HG03103 (cell line): Measurements from ENCODE around the gene NOX5.

Source experiments
- ATAC-seq: cut with Tn5 transposase; IDR thresholded peaks from one replicate; pipeline ENCODE4 v1.9.1; 2021; ENCODE audit warnings: low read depth; ENCODE audit not compliant: unreplicated experiment

NOX5 gene

DNA sequence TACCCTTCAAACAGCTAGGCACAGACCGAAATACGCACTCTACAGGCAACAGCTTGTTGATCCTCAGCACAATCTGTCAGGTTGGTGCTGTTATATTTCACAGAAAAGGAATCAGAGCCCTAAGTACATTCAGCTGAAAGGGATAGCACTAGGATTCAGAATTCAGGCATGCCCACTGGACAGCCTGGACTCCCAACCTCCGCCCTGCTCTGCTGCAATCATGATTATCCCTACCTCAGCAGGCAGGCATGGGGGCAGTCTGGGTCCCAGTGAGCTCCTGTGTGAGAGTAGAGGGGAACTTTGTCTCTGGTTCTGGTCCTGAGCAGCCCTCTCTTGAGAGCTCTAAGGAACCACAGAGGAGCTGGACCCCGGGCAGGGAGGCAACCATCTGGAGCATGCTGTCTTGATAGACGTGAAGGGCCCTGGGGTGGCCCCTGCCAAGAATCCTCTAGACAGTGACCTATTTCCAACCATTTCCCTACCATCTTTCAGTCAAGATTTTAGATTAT, 23.4 kb upstream of the NOX5 start:
- no peak for ATAC-seq

- ATAC-seq: no peak
Observed at GRCh38 chr15:68991723-68992122, 22.8 kb upstream of the NOX5 start.

GRCh38 chr15:68992696-68993095, 21.8 kb upstream of the NOX5 start:
- ATAC-seq: no peak

- ATAC-seq: no peak
Observed at GRCh38 chr15:68993276-68993675, 21.2 kb upstream of the NOX5 start.

DNA sequence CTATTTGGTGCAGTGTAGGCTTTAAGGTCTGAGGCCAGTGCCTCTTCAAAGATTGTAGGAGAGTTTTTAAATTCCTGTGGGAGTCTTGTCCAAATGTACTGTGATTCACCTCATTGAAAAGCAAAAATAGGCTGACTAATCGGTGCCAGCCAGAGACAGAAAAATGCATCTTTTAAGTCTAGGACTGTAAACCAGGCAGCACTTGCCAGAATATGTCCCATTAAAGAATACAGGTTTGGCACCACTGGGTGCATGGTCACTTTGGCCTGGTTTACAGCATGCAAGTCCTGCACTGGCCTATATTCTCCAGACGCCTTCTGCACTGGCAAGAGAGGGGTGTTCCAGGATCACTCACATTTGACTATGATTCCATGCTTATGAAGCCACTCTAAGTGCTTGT, 20.3 kb upstream of the NOX5 start:
- ATAC-seq: no peak

DNA sequence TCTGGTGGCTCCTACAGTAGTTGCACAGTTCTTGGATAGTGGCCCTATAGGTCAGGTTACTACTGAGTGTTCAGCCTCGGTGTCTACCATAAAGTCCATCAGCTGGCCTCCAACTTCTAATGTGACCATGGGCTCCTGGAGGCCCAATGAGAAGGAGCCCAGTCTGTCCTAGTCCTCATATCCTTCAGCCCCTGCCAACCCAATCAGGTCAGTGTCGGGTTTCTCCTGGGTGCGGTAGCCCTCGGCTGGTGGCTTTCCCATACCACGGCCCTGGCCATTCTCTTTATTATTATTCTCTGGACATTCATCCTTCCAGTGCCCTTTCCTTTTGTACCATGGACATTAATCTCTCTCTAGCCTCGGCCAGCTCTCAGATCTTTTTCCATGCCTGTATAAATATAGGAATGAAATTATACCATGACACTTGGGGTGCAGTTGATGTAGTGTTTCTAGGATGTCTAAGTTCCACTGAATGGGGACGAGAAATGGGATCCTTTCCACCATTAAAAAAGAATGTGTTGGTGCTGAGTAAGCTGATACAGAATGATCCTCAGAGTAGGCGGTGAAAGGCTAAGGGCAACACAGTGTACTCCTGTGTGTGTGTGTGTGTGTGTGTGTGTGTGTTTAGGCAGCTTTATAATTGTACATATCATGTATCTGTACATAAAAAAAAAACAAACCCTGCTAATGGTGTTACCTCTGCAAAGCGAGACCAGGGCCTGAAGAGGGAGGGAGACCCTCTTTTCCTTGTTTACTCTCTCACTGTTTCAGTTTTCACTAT, 19.3 kb upstream of the NOX5 start:
- no peak for ATAC-seq

- ATAC-seq: no peak
Observed at GRCh38 chr15:68997050-68997449, 17.4 kb upstream of the NOX5 start.

DNA sequence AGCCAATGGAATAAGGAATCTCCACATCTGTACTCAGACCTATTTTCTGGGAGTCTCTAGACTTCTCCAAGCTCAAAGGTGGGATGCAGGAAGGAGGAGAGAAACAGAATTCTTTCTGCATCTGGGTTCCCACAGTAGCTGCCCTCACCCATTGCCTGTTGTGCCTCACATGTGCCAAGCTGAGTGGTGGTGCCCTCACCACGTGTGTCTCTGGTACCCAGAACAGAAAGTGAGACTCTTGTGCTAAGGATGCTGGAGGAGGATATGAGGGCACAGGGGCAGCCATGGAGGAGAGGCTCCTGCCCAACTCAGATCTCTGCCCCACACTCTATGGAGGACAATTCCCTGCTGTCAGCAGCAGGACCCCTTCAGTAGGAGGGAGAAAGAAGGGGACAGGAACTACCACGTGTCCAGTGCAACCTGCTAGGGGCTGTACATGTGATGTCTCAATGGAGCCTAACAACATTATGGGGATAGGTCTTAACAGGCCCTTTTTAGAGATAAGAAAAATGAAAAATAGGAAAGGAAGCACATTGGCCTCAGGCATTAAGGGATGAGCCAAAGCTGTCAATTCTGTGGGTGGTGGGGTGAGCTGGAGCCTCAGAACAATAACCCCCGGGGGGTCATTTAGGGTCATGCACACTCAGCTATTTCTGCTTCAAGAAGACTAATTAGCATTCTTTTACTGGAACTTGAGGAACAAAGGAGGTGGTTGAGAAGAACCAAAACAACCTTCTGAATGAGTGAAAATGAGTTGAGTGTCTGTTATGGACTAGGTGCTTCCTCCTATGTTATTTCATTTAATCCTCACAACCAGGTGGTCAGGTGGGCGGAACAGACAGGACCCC, 16.3 kb upstream of the NOX5 start:
- ATAC-seq: no peak

GRCh38 chr15:68999091-68999490, 15.4 kb upstream of the NOX5 start:
- no peak for ATAC-seq

- ATAC-seq: no peak
Observed at GRCh38 chr15:69000091-69000490, 14.4 kb upstream of the NOX5 start.

DNA sequence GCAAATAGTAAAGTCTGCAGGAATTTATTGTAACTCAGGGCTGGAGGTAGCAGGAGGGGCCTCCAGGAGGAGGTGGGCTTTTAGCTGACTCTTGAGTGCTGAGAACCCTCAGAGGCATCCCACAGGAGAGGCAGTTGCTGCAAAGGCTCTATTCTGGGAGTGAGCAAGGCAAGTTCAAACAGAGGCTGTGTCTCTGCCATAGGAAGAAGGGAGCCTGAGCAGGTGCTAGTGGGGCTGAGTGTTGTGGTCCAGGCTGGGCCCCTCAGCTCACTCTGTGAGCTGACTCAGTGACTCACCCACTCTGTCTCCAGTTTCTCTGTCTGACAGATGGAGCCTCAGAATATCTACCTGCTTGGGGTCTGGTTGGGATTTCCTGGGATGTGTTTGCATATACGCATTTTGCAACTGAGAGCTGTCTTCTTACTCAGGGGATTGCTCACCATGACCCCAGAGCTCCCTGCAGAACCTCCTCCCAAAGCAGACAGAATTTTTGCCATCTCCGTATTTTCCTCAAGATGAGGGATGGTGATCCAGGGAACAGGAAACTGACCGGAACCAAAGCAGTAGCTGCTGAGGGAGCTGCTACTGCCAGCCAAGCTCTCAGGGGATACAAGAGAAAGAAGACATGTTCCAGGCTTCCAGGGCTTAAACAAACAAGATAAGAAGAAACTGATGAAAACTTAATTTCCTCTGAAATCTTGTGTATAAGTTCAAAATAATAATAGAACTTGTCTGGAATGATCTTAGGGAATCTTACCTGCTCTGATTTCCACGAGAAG, 13.6 kb upstream of the NOX5 start:
- ATAC-seq: no peak

DNA sequence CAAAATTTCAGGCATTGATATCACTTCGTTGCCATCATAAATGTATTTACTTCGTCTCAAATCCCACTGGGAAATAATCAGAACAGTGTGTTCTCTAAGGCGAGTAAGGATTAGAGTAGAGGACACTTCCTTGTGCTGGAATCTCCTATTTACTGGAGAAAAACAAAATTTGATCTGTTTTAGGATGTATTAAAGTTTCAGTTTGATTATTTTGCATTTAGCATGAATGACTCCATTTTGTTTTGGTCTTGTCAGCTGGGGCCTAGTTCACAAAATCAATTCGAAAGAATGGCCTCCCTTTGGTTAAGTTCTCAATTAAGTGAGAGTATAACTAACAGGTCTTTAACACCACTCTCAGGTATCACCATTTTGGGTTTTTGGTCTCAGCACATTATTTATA, 11.7 kb upstream of the NOX5 start:
- no peak for ATAC-seq

GRCh38 chr15:69004011-69004410, 10.5 kb upstream of the NOX5 start:
- no peak for ATAC-seq

GRCh38 chr15:69008056-69008455, 6.4 kb upstream of the NOX5 start:
- ATAC-seq: no peak

DNA sequence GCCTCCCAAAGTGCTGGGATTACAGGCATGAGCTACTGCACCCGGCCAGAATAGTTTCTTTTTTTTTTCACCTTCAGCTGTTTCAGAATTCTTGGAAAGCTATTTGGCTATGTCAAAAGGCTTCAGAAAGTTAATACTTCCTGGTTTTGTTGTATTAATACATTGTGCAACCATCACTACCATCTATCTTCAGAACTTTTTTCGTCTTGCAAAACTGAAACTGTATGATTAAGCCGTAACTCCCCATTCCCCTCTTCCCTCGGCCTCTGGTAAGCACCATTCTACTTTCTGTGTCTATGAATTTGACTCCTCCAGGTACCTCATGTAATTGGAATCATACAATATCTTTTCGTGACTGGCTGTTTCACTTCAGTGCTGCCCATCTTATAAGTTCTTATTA, 5.2 kb upstream of the NOX5 start:
- ATAC-seq: no peak

GRCh38 chr15:69011641-69012040, 2.9 kb upstream of the NOX5 start:
- no peak for ATAC-seq

DNA sequence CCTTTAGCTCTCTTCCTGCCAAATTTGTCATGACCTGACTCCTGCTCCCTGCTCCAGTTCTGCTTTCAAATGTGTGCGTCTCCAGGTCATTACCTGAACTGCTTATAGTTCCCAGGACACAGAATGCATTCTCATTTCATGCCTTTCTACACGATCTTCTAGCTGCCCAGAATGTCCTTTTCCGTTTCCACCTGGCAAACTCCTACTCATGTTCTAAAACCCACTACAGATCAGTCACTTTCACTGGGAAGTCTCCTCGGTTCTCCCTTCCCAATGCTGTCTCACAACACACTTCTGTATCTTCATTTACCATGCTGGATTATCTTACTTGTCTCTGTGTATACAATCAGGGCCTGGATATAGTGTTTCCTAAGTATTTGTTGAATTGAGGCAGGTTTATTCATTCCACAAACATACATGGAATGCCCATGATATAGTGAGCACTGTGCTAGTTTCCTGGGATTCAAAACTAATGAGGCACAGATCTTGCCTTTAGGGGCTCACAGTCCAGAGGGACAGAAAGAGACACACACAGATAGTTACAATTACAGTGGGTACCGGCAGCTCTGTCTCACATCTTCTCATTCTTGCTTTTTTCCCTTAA, 1.6 kb upstream of the NOX5 start:
- ATAC-seq: no peak

- ATAC-seq: no peak
Observed at GRCh38 chr15:69013726-69014406, 629 bp upstream of the NOX5 start.

DNA sequence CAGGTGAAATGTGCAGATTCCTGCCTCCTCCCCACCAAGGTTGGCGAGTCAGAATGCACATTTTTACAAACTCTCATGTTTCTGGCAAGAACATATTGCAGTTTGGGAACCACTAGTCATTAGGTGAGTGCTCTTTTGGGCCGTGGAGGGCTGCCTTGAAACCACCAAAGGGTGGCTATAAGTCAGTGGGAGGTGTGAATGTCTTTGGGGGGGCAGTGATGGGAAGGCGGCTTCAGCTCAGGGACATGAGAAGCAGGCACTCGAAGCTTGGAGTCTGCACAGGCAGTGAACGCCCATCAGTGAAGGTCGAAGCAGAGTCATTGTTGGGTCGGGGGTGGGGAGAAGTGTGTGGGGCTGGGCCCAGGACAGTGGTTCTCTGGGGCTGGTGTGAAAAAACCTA, 1.1 kb downstream of the NOX5 start:
- no peak for ATAC-seq

GRCh38 chr15:69016021-69016595, 1.6 kb downstream of the NOX5 start:
- no peak for ATAC-seq
